ENCODE measurements around the gene CIB1. TPM values are rescaled to one million over a fixed set of nuclear protein-coding genes. Genes with fewer than 3 reads are reported as not detected.

Gene CIB1
- total RNA-seq, 1 donor from 2014 or later: 76.0 TPM

DNA sequence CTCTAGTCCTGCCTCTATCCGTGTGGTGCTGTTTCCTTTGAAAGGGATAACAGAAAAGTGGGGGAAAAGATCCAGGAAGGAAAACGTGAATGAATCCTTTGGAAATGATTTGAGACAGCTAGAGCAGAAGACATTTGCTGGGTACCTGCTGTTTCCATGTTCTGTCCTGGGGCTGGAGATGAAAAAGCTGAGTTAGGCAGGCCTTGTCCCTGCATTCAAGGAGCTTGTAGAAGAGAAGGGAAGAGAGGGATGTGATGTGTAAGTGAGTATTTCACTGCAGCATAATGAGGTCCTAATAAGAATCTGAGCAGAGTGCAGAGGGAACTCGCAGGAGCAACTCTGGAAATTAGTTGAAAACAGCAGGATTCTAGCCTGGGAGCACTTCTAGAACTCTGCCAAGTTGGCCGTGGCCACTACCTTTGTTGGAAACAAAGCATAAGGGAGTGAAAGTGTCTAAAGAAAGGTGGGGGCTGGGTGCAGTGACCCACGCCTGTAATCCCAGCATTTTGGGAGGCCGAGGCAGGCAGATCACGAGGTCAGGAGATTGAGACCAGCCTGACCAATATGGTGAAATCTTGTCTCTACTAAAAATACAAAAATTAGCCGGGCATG lies 46.4 kb downstream of the CIB1 start:
- DNase-seq (ENCODE audit: low read depth): no peak
- TF ChIP-seq, protein P1, sequence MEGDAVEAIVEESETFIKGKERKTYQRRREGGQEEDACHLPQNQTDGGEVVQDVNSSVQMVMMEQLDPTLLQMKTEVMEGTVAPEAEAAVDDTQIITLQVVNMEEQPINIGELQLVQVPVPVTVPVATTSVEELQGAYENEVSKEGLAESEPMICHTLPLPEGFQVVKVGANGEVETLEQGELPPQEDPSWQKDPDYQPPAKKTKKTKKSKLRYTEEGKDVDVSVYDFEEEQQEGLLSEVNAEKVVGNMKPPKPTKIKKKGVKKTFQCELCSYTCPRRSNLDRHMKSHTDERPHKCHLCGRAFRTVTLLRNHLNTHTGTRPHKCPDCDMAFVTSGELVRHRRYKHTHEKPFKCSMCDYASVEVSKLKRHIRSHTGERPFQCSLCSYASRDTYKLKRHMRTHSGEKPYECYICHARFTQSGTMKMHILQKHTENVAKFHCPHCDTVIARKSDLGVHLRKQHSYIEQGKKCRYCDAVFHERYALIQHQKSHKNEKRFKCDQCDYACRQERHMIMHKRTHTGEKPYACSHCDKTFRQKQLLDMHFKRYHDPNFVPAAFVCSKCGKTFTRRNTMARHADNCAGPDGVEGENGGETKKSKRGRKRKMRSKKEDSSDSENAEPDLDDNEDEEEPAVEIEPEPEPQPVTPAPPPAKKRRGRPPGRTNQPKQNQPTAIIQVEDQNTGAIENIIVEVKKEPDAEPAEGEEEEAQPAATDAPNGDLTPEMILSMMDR (conservative IDR thresholded peaks at IDR 0.05; ENCODE audit: low read depth, low read length): no peak
- H3K4me3 ChIP-seq (ENCODE audit: low read depth, low read length): peak overlapping the region; percentile 34

- no peak for DNase-seq (ENCODE audit: low read depth)
- peak overlapping the region; percentile 76 for H3K4me3 ChIP-seq (ENCODE audit: low read depth, low read length)
- TF ChIP-seq, protein P1 (conservative IDR thresholded peaks at IDR 0.05; ENCODE audit: low read depth, low read length): no peak
These were observed 48.7 kb downstream of the CIB1 start for GRCh38 chr15:90184786-90185704.

DNA sequence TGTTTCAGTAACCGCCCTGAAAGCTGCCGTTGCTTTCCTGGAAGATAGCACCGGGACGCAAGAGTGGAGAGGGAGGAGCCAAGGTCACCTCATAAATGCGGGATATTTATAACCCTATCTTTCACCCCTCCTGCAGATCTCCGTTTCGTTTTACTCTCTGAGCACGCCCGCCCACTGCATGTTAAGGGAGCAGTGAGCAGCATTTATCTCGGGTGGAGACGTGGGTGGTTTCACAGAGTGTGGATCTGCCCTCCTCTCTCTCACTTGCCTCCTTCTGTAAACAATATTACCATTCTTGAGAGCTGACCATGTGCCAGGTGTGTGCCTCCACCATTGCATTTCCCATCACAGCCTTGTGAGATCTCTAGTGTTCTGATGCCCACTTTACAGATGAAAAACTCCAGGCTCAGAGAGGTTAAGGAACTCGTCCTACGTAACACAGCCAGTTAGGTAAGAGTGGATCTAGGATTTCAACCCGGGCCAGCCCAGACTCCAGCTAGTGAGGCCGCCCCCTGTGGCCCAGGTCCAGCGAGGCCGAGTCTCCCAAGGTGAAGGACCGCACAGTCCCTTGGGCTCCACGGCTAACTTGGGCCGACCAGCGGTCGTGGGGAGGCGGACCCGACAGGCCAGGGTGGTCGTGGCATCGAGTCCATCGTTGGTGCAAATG lies 49.5 kb downstream of the CIB1 start:
- peak; percentile 80 for DNase-seq (ENCODE audit: low read depth)
- H3K4me3 ChIP-seq (ENCODE audit: low read depth, low read length): peak overlapping the region; percentile 76
- TF ChIP-seq, protein P1 (conservative IDR thresholded peaks at IDR 0.05; ENCODE audit: low read depth, low read length): no peak

DNA sequence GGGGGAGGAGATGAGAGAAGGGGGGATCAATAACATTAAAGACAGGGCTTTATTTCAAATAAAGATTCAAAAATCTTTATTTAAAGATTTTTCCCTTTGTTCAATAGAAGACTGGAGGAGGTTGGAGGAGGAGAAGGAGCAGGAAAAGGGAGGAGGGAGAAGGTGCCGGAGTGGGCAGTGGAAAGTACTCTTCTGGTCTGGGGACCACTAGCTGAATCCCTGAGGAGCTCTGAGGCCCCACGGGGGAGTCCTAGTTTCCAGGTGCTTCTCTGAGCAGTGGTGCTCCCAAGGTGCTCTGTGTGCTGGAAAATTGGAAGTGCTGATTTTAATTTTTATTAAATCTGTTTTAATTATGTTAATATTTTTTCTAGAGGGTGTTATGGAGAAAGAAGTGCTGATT lies 52.0 kb downstream of the CIB1 start:
- TF ChIP-seq, protein P1 (conservative IDR thresholded peaks at IDR 0.05; ENCODE audit: low read depth, low read length): no peak
- no peak for DNase-seq (ENCODE audit: low read depth)
- no peak overlapping the region for H3K4me3 ChIP-seq (ENCODE audit: low read depth, low read length)

Other genes starting within 250 kb of the CIB1 start
- gene ZNF710, start 232.6 kb downstream of the CIB1 start, total RNA-seq: 11.4 and 19.9 TPM in 2 replicates
- 134 and 170 TPM in 2 replicates for gene IDH2, start 131.5 kb downstream of the CIB1 start, total RNA-seq
- 75.6 and 89.6 TPM in 2 replicates for gene SEMA4B, start 32.6 kb downstream of the CIB1 start, total RNA-seq
- 9.9 and 22.3 TPM in 2 replicates for gene GDPGP1, start 268 bp upstream of the CIB1 start, total RNA-seq
- not detected in 2 replicates for gene TTLL13, start 15.6 kb upstream of the CIB1 start, total RNA-seq
- 74.8 and 79.6 TPM in 2 replicates for gene NGRN, start 31.7 kb upstream of the CIB1 start, total RNA-seq
- gene ZNF774, start 118.3 kb upstream of the CIB1 start, total RNA-seq: 1.1 and 5.9 TPM in 2 replicates
- 176 and 187 TPM in 2 replicates for gene IQGAP1, start 154.3 kb upstream of the CIB1 start, total RNA-seq

Data from epithelial cell of proximal tubule (primary cell).